GM18520 (cell line): ENCODE results near the gene TCAP.

Experiments
- ATAC-seq: cut with Tn5 transposase; IDR thresholded peaks from one replicate; pipeline ENCODE4 v1.9.1; 2021; ENCODE audit not compliant: unreplicated experiment

The TCAP gene

DNA sequence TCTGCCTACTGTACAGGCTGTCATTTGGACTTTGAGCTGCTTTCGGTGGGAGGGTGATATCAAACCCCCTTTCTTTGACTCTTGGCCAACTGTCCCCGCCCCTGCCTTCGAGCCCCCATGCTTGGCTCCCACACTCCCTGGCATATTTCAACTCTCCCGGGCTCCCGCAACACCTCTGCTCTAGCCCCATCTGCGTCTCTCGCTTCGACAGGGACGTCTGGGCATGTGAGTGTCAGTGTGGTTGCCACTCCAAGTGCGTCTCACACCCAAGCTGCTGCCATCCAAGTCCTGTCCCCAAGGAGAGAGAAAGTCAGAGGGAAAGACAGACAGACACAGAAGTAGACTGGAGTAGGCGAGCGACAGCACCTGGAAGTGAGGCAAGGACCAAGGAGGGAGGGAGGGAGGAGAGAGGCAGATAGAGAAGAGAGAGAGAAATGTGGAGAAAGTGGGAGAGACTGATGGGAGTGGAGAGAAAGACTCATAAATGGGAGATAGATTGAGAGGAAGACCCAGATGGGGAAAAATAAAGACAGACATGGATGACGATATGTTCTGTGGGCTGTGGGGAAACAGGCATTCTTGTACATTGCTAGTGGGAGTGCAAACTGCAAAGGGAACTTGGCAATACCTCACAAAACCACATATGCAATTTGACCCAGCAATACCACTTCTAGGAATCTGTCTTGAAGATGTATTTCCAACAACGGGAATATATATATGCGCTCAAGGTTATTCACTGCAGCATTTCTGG is 16.4 kb upstream of the TCAP start:
- no peak for ATAC-seq

DNA sequence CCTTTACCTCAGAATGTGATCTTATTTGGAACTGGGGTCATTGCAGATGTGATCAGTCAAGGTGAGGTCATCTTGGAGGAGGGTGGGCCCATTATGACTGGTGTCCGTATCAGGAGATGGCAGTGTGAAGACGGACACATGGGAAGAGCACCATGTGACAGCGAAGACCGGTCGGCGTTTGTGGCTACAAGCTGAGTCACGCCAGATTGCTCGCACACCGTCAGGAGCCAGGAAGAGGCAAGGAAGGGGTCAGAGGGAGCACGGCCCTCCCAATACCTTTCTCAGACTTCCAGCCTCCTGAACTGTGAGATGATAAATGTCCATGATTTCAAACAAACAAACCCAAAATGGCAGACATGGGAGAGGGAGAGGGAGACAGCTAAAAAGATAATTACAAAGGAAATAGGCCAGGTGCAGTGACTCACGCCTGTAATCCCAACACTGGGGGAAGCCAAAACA is 15.0 kb upstream of the TCAP start:
- no peak for ATAC-seq

DNA sequence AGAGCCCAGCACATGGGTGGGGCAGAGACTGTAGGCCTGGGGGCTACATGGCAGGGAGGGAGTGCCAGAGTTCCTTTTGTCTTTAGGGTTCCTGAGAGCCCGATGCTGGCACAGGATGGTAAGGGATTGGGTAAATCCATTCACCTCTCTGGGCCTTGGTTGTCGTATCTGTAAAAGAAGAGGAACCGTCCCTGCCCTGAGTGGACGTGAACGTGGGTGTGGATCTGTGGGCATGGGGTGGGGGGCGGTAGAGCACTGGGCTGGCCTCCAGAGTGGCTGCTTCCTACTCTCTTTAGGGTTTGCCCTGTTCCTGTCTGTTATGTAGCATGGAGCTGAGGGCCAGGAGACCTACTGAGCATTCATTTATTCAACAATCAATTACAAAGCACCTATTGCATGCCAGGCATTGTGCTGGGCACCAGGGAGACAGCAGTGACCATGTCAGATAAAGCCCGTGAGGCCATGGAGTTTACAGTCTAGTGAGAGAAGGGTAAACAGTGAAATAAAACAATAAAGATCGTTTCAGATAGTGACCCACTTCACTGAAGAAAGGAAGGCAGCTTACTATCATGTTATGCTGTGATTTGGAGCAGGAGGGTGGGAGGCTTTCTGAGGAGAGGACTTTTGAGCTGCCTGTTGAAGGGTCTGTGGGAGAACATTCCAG is 13.1 kb upstream of the TCAP start:
- no peak for ATAC-seq

DNA sequence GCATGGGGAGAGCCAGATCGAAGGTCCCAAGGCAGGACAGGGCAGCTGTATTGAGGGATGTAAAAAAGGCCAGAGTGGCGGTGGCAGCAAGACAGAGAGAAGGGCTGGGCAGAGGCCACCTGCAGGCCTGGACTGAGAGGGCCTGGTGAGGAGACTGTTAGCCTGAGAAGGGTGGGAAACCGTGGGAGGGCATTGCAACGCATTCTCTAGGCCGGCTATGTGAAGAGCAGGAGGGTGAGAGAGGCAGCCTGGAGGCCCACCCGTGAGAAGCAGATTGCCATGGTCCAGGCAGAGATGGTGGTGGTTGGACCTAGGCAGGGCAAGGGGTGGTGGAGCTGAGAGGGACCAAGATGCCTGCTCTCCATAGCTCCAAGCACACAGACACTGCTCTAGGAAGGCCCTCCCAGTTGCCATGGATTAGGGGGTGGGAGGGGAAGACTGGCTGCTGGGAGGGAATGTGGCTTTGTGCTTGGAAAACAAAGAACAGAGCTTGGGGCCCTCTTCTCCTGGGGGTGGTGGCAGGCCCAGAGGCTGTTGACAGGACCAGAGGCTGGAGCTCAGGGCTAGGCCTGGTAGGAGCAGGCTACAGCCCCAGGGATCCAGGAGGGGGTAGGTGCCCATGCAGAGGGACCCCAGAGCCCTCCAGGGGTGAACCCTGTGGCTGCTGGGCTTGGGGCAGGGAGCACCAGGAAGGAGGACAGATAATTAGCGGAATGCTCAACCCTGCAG is 12.4 kb upstream of the TCAP start:
- no peak for ATAC-seq

DNA sequence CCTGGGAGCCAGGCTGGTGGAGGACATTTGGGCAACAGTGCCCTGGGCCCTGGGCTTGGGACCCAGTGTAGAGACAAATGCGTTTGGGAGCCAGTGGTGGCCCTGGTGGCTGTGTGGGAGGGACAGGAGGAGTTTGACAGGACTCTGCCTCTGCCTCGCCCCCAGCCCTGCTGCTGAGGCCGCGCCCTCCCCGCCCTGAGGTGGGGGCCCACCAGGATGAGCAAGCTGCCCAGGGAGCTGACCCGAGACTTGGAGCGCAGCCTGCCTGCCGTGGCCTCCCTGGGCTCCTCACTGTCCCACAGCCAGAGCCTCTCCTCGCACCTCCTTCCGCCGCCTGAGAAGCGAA is 11.9 kb upstream of the TCAP start:
- ATAC-seq: no peak

DNA sequence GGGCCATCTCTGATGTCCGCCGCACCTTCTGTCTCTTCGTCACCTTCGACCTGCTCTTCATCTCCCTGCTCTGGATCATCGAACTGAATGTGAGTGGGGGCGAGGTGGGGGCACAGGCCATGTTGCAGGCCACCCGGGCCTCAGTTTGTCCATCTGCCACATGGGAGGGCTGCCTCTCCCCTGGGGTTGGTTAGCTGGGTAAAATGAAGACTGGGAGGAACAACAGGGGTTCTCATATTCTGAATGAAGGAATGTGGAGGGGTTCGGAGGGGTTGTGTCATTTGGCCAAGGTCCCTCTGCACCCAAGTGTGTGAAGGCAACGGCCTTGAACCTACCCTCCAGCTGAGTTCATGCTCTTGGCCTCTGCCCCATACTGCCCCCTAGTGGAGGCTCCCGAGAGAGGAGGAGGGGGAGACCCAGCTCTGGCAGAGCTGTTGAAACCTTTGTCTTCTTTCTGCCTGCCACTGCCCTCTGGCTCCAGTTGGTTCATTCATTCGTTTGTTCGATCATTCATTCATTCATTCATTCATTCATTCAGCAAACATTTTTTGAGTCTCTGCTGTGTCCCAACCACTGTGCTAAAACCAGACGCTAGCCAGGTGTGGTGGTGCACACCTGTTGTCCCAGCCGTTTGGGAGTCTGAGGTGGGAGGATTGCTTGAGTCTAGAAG is 11.4 kb upstream of the TCAP start:
- ATAC-seq: no peak

DNA sequence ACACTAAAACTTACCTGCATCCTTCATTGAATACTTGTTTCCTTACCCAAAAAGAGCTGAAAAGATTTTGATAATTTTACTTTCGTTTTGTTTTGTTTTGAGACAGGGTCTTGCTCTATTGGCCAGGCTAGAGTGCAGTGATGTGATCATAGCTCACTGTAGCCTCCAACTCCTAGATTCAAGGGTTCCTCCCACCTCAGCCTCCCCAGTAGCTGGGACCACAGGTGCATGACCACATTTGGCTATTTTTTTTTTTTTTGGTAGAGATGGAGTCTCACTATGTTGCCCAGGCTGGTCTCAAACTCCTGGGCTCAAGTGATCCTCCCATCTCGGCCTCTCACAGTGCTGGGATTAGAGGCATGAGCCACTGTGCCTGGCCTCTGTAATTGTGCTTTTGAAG is 10.0 kb upstream of the TCAP start:
- ATAC-seq: no peak

DNA sequence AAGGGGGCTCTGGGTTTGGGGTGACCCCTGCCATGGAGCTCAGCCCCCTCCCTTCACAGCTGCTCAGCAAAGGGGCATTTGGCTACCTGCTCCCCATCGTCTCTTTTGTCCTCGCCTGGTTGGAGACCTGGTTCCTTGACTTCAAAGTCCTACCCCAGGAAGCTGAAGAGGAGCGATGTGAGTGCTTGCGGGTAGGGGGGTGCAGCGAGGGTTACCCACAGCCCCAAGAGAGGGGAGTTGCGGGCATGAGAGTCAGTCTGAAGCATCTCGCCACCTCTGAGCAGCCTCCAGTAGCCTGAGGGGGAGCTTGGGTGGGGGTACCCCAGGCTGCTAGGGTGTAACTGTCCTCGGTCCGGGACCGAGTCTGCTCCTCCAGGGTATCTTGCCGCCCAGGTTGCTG is 6.8 kb upstream of the TCAP start:
- no peak for ATAC-seq

DNA sequence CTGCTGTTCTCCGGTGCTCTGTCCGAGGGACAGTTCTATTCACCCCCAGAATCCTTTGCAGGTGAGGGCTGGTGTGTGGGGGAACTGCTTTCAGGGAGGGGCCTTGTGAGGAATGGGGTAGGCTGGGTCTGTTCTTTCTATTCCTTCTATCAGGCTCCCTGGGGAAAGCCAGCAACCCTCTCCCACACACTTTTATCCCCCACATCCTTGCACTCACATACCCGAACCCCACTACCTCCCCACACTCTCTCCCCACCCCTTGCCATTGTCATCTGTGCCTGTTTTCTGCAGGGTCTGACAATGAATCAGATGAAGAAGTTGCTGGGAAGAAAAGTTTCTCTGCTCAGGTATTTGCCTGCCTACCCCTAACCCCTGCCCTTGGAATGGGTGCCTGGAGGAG is 6.4 kb upstream of the TCAP start:
- no peak for ATAC-seq

DNA sequence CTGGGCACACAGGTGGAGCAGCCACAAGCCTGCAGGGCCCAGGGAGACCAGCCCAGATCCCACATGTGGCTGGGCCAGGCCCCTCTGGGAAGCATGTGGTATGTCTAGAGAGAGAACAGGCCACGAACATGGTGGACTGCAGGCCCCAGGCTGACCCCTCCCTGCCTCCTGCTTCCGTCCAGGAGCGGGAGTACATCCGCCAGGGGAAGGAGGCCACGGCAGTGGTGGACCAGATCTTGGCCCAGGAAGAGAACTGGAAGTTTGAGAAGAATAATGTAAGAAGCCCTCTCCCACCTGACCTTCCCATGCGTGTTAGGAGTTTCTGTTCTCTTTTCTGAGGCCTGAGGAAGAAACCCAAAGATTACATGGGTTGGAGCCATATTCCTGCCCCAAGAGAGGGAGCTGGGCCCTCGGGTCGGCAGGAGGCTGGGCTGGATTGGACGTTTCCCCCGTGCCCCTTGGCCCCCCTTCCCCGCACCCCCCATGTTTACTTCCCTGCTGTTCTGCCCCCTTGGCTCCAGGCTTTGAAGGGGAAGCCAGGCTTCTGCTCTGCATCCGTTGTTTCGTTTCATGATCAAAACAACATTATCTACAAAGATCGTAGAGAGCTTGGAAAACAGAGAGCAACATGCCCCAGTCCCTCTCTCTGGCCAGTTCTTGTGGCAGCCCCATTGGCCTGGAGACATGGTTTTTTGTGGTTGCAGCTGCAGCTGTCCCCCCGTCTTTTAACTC is 5.7 kb upstream of the TCAP start:
- no peak for ATAC-seq

DNA sequence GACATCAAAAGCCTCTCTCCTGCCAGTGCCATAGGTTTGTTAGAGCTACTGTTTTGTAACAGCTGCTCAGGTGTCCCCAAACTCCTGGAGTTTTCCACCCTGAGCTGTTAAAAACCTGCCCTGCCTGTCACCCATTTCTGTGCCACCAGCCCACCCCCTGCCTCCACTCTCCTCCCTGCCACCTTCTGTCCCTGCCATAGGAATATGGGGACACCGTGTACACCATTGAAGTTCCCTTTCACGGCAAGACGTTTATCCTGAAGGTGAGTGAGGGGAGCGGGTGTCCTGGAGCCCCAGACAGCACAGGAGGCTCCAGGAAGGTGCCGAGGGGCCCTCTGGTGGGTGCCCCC is 5.2 kb upstream of the TCAP start:
- no peak for ATAC-seq

DNA sequence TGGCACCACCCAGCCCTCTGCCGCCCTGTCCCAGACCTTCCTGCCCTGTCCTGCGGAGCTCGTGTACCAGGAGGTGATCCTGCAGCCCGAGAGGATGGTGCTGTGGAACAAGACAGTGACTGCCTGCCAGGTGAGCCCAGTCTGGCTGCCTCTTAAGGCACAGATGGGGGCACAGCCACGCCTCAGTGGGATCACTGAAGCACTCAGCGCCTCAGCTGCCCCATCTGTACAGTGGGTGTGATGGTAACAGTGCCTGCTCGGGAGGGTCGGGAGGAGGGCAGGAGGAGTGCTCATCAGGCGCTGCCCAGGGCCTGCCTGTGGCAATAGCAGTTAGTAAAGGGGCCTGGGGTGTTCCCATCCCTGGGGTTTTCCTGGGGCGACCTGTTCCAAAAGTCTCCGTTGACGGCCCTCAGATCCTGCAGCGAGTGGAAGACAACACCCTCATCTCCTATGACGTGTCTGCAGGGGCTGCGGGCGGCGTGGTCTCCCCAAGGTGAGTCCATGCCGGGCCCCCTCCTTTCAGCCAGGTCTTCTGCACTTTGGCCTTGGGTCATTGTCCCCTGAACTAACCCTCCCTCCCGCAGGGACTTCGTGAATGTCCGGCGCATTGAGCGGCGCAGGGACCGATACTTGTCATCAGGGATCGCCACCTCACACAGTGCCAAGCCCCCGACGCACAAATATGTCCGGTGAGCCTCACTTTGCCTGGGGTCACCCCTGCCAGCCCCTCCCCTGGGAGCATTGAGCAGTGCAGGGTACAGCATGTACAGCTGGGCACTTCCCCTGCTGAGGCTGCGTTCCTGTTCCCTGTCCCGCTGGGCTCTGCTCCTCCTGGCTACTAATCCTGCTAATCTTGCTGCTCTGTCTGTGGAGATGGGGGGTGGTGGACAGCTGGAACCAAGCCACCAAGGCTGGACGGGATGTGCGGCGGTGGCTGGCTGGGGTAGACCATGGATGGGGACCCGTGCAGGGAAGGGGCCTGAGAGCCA is 4.5 kb upstream of the TCAP start:
- no peak for ATAC-seq

DNA sequence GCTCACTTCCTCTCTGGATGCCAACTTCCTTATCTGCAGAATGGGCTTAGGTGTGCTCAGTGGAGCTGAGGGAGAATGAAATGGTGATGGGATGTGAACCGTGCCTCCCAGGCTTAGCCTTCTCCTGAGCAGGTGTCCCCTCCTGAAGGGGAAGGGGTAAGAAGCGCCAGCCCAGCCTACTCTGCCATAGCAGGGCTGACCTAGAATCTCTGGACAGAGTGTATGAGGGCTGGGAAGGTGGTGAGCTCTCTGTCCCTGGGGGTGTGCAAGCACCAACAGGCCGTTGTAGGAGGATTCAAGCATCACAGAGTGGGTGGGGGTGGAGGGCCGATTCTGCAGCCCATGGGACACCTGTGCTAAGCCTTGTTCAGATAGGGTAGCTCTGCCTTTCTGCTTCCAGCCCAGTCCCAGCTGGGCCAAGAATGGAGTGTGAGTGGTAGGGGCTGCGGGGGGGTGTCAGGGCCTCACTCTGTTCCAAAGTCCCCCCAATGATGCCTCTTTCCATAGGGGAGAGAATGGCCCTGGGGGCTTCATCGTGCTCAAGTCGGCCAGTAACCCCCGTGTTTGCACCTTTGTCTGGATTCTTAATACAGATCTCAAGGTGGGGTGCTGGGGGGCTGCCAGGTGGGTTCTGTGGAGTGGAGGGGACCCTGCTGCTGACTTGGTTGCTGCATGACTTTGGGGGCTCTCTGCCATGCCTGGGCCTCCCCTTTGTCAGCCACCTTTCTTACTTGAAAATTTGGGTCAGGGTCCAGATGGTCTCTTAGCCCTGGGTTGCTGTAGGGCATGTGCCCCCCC is 3.2 kb upstream of the TCAP start:
- ATAC-seq: no peak

DNA sequence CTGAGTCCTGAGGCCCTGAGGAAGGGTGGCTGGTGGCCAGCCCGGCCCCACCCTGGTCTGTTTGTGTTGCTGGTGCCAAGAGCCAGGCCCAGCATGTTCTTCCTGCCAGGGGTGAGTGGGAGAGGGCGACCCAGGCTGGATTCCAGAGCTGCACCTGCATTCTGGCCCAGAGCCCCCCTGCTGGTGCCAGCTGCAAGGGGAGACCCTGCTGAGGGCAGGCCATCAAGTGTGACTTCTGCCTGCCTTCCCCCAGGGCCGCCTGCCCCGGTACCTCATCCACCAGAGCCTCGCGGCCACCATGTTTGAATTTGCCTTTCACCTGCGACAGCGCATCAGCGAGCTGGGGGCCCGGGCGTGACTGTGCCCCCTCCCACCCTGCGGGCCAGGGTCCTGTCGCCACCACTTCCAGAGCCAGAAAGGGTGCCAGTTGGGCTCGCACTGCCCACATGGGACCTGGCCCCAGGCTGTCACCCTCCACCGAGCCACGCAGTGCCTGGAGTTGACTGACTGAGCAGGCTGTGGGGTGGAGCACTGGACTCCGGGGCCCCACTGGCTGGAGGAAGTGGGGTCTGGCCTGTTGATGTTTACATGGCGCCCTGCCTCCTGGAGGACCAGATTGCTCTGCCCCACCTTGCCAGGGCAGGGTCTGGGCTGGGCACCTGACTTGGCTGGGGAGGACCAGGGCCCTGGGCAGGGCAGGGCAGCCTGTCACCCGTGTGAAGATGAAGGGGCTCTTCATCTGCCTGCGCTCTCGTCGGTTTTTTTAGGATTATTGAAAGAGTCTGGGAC is 2.4 kb upstream of the TCAP start:
- no peak for ATAC-seq

DNA sequence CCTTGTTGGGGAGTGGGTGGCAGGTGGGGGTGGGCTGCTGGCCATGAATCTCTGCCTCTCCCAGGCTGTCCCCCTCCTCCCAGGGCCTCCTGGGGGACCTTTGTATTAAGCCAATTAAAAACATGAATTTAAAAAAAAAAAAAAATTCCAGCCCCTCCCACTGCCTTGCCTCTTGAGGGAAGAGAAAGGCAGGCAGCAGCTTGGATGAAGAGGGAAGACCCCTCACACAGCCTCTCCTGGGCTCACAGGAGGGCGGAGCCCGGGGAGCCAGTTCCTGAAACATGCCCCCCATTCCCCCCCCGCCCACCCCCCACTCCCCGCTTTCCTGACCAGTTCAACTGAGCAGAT is 1.8 kb upstream of the TCAP start:
- ATAC-seq: no peak

DNA sequence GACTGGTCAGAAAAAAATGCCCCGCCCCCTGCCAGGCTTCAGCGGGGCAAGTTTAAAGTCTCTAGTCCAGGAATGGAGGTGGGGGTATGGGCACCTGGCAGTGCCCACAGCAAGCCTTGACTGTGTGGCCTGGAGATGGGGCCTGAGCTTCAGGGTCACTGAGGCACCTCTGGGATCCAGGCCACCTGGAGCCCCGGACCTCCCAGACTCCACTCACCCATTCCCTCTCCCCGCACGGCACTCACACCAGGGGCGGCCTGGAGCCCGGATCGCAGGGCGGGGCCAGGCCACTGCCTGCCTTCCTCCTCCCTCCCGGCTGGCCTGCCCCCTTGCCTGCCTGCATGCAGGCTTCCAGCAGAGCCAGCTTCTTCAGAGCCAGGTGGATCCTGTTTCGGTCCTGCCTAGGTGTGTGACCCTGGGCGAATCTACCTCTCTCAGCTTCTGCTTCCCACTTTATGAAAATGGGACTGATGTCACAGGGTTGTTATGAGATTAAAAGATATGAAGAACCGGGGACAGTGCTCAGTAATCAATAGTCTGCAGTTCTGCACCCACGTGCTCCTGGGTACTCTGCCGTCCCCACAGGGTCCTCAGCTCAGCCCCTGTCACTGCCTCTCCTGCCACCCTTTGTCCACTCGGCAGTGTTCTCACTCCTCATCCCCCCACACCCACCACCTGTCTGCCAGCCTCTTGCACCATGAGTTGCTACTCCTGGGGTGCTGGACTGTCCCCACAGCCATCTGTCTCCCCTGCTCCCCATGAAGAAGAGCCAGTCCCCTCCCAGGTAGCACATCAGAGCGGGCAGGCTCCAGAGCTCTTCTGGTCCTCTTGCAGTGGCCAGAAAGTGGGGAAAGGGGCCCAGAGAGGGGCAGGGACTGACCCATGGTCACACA is 1.2 kb upstream of the TCAP start:
- ATAC-seq: no peak

DNA sequence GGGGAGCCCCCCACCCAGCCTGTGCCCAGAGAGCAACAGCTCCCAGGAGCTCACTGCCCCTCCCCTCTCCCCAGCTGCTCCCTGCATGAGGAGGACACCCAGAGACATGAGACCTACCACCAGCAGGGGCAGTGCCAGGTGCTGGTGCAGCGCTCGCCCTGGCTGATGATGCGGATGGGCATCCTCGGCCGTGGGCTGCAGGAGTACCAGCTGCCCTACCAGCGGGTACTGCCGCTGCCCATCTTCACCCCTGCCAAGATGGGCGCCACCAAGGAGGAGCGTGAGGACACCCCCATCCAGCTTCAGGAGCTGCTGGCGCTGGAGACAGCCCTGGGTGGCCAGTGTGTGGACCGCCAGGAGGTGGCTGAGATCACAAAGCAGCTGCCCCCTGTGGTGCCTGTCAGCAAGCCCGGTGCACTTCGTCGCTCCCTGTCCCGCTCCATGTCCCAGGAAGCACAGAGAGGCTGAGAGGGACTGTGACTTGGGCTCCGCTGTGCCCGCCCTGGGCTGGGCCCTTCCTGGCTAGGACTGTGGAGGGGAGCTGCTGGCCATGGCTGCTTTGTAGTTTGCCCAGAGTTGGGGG is 584 bp downstream of the TCAP start:
- ATAC-seq: no peak
